Measurements from ENCODE around the gene STX1A.

Gene STX1A

GRCh38 chr7:73718905-73719805, at the start of gene STX1A:
TSS of gene STX1A (minus strand) at chr7:73719669. CDS start at chr7:73719631, 38 bp downstream.
- peak; percentile 99 for DNase-seq (ENCODE audit: low spot score)

GRCh38 chr7:73768641-73769480, 49.4 kb upstream of the STX1A start:
- no peak for DNase-seq (ENCODE audit: low spot score)

- no peak for DNase-seq (ENCODE audit: low spot score)
Measured at GRCh38 chr7:73766556-73767229, 47.2 kb upstream of the STX1A start.

GRCh38 chr7:73762659-73762999, 43.2 kb upstream of the STX1A start:
- no peak for DNase-seq (ENCODE audit: low spot score)

- no peak for DNase-seq (ENCODE audit: low spot score)
Measured at GRCh38 chr7:73761854-73762658, 42.6 kb upstream of the STX1A start.

GRCh38 chr7:73758581-73759138, 39.2 kb upstream of the STX1A start:
- DNase-seq (ENCODE audit: low spot score): no peak

- DNase-seq (ENCODE audit: low spot score): no peak
Measured at GRCh38 chr7:73749931-73750776, 30.7 kb upstream of the STX1A start.

- DNase-seq (ENCODE audit: low spot score): no peak
Measured at GRCh38 chr7:73746378-73746777, 26.9 kb upstream of the STX1A start.

GRCh38 chr7:73742753-73743641, 23.5 kb upstream of the STX1A start:
- DNase-seq (ENCODE audit: low spot score): no peak

- no peak for DNase-seq (ENCODE audit: low spot score)
Measured at GRCh38 chr7:73742338-73742752, 22.9 kb upstream of the STX1A start.

- no peak for DNase-seq (ENCODE audit: low spot score)
Measured at GRCh38 chr7:73741600-73741999, 22.1 kb upstream of the STX1A start.

- no peak for DNase-seq (ENCODE audit: low spot score)
Measured at GRCh38 chr7:73740771-73741170, 21.3 kb upstream of the STX1A start.

GRCh38 chr7:73740212-73740611, 20.7 kb upstream of the STX1A start:
- DNase-seq (ENCODE audit: low spot score): no peak

GRCh38 chr7:73739387-73739767, 19.9 kb upstream of the STX1A start:
- no peak for DNase-seq (ENCODE audit: low spot score)

GRCh38 chr7:73738612-73739386, 19.3 kb upstream of the STX1A start, which contains the start of gene ABHD11:
TSS of gene ABHD11 (minus strand) at chr7:73738802. CDS start at chr7:73738770, 32 bp downstream.
- DNase-seq (ENCODE audit: low spot score): peak; percentile 99

- DNase-seq (ENCODE audit: low spot score): peak; percentile 93
Measured at GRCh38 chr7:73738220-73738611, 18.7 kb upstream of the STX1A start.

GRCh38 chr7:73737491-73738219, 18.2 kb upstream of the STX1A start:
- no peak for DNase-seq (ENCODE audit: low spot score)

- DNase-seq (ENCODE audit: low spot score): no peak
Measured at GRCh38 chr7:73736885-73737284, 17.4 kb upstream of the STX1A start.
